NCI-H2196 treated with DMSO at 0.1 percent for 48 hours (cell line): ENCODE measurements around the gene TRUB1.

Experiments used
- DNase-seq: peaks from one replicate; lab custom pipeline; 2025; ENCODE audit not compliant: unreplicated experiment; lab: John Stamatoyannopoulos, UW

Gene TRUB1

GRCh38 chr10:115026746-115027140 is 88.7 kb downstream of the TRUB1 start:
- DNase-seq = no peak
